Fibroblast of skin of abdomen (primary cell): Measurements from ENCODE around the gene TOR4A.
A peak's percentile ranks its signal among the peaks of the same experiment; 100 is the strongest.

Experiments
- DNase-seq: peaks from one replicate; pipeline ENCODE4 v3.0.0-alpha.2; 2013

The TOR4A gene

DNA sequence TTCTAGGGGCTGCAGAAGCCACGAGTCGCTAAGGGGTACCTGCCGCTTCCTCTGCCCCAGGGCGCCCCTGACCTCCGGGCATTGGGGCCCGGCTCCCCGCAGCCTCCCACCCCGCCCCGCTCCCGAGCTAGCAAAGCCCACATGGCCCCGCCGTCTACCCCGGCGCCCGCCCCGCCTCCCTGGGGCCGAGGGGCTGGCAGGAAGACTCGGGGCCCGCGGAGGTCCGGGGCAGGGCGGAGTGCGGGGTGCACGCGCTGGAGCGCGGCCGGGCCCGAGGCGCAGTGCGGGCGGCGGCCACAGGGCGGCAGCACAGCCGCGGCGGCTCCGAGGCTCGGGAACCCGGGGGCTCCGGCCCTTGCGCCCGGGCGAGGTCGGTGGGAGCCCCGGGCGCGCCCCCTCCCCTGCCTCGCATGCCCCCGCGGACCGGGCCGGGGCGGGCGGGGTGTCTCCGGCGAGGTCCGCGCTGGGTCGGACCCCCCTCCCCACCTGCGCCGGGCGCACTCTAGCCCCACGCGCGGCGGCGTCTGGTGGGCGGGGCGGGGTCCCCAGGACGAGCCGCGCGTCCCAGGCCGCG is 17.8 kb downstream of the TOR4A start:
- no peak for DNase-seq

DNA sequence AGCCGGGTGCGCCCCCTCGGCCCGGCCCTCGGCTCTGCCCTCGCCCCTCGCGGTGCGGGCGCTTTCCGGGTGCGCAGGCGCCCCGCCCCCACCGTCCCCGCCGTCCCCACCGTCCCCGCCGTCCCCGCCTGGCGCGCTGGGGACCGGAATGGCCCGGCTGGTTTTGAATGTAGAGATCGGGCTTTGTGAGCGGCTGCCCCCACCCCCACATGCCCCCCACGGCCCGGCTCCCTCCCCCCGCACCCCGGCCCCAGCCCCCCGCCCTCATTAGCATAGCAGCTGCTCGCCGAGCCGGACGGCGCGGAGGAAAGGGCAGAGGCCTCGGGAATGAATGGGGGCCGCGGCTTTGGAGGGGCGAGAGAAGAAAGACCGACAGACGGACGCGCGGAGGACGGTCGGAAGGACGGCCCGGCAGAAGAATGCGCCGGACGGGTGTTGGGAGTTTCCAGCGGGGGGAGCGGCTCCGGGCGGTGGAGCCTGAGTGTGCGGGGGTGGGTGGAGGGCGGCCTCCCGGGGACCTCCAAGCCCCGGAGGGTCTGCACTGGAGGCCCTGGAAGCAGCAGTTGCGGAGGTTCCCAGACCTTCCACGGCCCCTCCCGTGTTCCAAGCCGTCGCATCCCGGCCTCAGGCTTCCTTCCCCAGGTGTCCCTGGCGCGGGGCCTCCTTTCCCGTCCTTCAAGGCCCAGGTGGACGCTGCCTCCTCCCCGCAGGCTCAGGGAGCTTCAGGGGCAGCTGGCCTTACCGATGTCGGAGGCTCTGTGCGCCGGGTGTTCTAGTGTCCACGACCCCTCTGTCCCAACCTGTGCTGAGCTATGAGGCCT is 18.5 kb downstream of the TOR4A start:
- DNase-seq, result no peak

GRCh38 chr9:137296670-137297664 is 19.4 kb downstream of the TOR4A start:
- DNase-seq, result no peak

DNA sequence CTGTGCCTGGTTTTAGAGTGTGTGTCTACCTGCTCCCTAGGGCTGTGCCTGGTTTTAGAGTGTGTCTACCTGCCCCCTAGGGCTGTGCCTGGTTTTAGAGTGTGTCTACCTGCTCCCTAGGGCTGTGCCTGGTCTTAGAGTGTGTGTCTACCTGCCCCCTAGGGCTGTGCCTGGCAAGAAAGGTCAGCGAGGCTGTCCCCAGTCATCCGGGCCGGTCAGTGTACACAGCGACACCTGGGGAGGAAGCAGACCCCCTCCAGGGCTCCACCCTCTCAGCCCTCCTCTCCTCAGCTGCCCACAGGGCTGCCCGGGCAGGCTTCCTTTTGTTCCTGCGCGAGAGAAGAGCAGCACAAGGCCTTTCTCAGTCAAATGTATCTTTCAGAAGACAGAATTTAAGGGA is 20.4 kb downstream of the TOR4A start:
- no peak for DNase-seq

DNA sequence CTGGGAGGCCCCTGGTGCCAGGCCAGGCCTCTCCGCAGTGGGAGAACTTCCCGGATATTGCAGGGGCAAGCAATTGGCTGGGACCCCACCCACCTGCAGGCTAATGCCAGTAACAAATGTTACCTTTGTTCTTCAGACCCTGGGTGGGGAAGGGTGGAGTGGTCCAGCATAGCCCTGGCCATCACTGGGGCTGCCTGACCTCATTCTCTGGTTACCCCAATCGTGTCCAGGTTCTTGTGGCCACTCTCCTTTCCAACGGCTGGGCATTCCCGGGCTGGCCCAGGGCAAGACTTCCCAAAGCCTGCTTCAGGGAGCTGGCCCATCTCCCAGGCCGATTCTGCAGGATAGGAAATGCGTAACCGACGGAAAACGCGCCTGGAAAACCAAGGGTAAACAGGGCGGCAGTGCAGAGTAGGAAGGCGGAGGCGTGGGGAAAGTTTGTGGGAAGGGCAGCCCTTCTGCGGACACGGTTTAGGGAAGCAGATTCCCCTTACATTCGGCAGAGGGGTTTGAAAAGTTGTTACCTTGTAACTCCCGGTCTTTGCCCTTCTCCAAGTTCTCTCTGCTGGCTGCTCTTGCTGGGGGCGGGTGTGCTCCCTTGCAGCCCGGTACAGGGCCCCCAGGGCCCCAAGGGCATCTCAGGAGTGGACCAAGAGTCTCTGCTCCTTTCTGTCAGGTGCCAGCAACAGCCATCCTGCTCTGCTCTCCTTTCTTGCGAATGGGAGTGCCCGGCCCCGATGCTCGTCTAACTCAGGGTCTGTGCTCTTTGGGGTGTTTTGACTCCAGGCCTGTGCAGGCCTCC is 21.1 kb downstream of the TOR4A start:
- DNase-seq, result no peak

GRCh38 chr9:137299203-137299565 is 21.7 kb downstream of the TOR4A start:
- no peak for DNase-seq

DNA sequence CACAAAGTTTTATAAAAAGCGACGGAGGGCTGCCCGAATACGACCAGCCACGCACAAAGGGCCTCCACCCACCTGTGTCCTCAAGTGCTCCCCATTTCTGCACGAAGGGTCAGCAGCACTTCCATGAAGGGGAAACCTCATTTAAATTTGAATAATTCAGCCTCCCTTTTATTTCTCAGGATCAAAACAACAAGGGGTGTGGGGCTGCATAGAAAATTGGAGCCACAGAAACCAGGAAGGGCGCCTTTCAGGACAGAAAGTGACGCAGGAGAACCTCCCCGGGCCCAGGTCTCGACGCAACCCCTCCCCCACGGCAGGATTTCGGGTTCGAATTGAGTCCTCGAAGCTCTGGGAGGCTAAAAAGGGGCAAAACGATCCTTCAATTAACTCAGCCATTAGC is 22.4 kb downstream of the TOR4A start:
- no peak for DNase-seq

GRCh38 chr9:137300567-137301080 is 23.1 kb downstream of the TOR4A start:
- no peak for DNase-seq

DNA sequence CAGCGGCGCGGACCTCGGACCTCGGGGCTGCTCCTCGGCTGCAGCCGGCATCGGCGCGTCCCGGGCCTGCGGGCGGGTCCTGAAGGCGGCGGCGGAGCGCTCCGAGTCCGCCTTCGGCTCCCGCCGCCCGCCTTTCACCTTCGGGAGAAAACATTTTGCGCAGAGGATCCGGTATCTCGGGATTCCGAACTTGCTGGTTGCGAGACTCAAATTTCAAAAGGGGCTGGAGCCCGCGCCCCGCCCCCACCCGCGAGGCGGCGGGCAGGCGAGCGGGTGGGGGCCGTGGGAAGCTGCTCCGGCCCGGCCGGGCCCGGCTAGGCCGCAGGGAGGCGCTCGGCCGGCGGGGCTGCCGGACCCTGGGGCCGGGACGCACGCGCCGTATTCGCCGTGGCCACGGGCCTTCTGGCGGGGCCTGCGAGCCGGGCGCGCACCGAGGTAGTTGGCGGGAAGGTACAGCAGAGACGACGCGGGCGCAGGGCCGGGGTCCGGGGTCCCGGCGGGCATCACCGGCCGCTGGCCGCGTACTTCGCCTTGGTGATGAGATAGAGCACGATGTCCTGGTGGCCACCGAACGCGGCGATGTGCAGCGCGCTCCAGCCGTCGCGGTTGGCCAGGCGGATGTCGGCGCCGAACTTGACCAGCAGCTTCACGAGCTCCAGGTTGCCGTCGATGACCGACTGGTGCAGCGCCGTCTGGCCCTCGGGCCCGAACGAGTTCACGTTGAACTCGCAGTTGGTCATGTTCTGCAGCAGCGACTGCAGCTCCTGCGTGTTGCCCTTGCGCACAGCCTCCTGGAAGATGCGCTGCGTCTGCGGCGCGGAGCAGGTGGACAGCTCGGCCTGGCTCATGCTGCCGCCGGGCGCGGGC is 23.8 kb downstream of the TOR4A start:
- DNase-seq, result no peak

- DNase-seq, result peak; percentile 75
Observed at GRCh38 chr9:137302118-137302448, 24.6 kb downstream of the TOR4A start, which contains the start of gene NRARP. NRARP (minus strand) TSS chr9:137302271; CDS start chr9:137301928, 343 bp downstream.

- DNase-seq, result no peak
Observed at GRCh38 chr9:137302449-137303150, 25.1 kb downstream of the TOR4A start.

DNA sequence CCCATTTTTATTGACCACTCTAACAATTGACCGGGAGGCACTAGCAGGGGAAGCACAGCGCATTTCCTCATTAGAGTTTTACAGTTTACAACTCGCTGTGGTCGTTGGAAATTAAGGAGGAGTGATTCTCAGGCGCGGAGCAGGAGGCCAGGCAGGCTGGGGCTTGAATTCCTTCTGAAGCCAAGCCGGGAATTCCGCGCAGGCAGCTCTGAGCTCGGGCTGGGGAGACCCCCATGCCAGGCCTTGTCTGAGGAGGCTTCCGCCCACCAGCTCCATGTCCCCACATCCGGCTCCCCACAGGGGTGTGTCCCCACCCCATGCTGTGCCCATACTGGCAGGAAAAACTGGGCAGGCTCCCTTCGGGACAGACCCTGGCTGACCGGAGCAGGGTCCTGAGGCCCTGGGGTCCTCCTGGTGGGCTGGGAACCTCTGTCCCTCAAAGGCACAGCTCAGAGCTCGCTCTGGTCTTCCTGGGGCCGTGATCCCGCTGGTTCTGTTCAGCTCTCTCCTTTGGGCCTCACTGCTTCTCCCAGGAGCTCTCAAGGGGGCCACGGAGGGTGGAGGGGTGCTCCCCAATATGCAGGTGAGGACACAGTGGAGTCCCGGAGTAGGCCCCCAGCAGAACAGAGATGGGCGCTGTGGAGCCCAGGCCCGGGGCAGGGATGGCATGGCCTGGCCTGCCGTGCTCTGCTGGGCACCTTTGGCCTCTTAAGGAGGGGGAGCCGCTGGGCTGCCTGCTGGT is 25.8 kb downstream of the TOR4A start:
- no peak for DNase-seq

DNA sequence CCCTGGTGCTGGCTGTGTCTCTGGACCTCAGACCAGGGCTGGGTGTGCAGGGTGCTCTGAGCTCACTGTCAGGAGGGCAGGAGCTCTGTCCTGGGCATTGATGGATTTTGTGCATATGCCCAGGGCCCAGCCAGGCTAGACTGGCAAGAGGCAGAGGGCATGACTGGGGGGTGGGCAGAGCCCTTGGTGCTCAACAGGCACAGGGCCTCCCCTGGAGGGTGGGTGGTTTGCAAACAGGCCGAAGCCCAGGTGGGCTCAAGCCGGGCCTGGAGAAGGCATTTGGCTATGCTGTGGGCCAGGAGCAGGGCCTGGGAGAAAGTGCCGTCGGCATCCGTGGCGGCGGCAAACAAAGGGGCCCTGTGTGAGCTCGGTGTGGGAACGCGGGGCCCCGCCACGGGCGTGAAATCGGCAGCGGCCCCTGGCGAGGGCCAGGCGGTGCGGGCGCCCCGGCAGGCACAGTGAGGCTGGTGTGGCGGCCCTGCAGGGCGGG is 26.4 kb downstream of the TOR4A start:
- no peak for DNase-seq

DNA sequence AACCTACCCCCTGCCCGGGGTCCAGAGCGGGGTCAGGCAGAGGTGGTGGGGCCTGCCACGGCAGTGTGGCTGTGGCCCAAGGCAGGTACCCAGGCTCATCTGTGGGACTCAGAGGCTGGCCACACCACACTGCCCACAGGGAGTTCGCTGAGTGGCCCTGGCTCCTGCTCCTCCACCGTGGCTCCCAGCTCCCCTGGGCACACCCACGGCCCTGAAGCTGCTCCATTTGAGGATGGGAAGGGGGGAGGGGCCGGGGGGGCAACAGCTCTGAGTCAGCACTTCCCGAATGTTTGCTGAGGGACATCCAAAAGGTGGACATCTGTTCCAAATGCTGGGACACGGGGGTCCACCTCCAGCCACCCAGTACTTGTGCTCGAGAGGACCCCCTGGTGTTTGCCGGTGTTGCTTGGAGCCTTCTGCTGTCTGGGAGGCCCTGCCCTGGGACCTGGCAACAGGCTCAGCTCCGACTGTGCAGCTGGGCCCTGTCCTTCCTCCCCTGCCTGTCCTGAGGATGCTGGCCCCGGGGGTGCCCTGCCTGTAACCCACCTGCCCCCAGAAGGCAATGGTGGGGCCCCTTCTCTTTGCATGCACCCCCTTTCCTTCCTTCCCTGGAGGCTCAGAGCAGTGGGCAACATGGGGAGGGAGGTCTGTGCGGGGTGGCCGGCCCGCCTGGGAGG is 27.0 kb downstream of the TOR4A start:
- no peak for DNase-seq

- peak; percentile 27 for DNase-seq
Observed at GRCh38 chr9:137305060-137305797, 27.7 kb downstream of the TOR4A start.

- DNase-seq, result no peak
Observed at GRCh38 chr9:137305798-137306065, 28.2 kb downstream of the TOR4A start.

DNA sequence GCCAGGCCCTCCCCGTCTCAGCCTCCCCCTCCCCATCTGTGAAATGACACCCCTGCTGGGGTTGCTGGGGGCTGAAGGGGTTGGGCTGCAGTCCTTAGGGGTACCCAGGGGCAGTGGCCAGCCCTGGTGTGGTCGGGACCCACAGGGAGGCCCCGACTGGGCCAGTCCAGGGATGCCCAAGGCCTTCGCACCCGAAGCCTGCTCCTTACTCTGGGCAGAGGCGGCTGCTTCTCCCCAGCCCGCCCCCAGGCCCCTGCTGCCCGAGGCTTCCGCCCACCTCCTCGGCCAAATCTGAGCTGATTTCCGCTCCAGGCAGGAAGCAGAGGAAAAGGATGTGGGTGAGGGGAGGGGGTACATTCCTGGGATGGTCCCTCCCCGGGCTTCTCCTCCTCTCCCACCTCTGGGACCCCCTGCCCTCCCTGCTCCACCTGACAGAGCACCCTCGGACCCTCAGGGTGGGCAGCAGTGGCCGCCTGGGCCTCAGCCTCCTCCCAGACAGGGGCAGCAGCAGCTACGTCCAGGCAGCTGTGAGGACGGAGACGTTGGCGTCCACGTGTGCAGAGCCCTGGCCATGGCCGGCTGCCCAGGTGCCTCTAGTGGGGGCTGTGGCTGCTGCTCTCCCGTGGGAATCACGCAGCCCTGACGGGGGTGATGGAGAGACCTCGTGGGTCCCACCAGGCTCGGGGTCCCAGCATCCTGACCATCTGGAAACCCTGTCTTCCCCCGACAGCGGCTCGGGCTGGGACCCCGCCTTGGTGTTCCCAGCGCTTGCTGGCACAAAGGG is 28.7 kb downstream of the TOR4A start:
- DNase-seq, result no peak

GRCh38 chr9:137306850-137307254 is 29.3 kb downstream of the TOR4A start:
- no peak for DNase-seq
